ENCODE data around the gene ADAMTS2.
"Not testable (repeated sequence)": the region's sequence is repeated elsewhere in the genome, so short reads cannot be mapped to it uniquely, and the experiment has no call there.

ADAMTS2 gene

DNA sequence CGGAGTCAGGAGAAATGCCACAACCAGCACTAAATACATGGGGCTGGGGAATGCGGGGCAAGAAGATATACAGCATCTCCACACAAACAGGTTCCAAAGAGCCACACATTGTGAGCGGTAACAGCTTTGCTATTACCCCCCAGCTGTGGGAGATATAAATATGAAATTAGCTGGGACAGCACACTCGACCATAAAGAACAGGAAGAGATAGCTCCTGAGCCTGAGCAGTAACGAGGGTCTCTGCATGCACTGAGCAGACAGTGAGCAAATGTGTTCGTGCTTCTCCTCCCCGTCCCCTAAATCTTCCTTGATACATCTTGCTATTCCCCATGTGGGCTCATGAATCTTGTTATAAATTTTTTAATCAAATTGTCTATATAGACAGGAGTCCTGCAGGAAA, 53.1 kb downstream of the ADAMTS2 start:
- no peaks in the 10 kb centered on the region for H3K9me3 ChIP-seq (ENCODE audit: control insufficient read depth, insufficient read depth, low read length)
- no peaks in the 10 kb centered on the region for H3K27me3 ChIP-seq (ENCODE audit: control insufficient read depth, insufficient read depth, low read length)
- no peak overlapping the region for H3K4me3 ChIP-seq (ENCODE audit: low read depth, low read length)
- H3K9ac ChIP-seq (ENCODE audit: low read depth, low read length): no peak overlapping the region
- no peaks in the 10 kb centered on the region for H3K36me3 ChIP-seq (ENCODE audit: control insufficient read depth, insufficient read depth, low read length)
- H3K4me1 ChIP-seq (ENCODE audit: control insufficient read depth, insufficient read depth, low read length): no peaks in the 10 kb centered on the region

DNA sequence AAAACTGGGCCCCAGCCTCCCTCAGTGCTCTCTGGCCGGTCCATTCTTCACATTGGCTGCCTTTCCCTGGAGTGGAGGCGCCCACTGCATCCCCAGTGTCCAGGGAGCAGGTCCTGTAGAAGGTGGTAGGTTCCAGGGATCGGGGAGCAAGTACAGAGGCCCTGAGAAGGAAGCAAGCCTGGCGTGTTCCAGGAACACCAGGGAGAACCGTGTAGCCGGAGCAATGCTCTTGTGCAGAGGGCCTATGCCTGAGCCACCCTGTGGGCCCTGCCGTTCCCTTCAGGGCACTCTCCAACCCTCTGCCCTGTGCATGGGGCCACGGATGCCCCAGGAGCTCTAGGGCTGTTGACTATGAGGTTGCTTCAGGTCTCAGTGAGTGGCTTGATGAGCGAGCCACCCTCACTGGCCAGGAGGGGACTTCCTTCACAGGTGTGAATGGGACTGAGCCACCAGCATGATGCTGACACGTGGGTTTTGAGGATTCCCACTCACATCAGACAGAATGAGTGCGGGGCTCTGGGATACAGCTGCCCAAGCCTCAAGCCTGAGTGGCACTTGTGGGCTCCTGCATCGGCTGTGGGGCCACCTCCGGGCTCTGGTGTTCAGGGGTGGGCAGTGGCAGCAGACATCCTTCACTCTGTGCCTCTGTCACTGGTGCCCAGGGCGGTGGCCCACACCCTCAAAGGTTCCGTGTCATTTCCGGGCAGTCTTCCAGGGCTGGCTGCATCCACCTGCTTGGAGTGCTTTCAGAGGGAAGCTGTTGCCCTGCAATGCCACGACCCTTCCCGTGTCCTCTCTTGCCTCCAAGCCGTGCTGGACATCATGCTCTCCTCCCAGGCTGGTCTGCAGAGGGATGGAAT, 54.4 kb downstream of the ADAMTS2 start:
- H3K9ac ChIP-seq (ENCODE audit: low read depth, low read length): no peak overlapping the region
- H3K9me3 ChIP-seq (ENCODE audit: control insufficient read depth, insufficient read depth, low read length): no peaks in the 10 kb centered on the region
- H3K27me3 ChIP-seq (ENCODE audit: control insufficient read depth, insufficient read depth, low read length): no peaks in the 10 kb centered on the region
- H3K36me3 ChIP-seq (ENCODE audit: control insufficient read depth, insufficient read depth, low read length): no peaks in the 10 kb centered on the region
- no peaks in the 10 kb centered on the region for H3K4me1 ChIP-seq (ENCODE audit: control insufficient read depth, insufficient read depth, low read length)
- H3K4me3 ChIP-seq (ENCODE audit: low read depth, low read length): no peak overlapping the region

DNA sequence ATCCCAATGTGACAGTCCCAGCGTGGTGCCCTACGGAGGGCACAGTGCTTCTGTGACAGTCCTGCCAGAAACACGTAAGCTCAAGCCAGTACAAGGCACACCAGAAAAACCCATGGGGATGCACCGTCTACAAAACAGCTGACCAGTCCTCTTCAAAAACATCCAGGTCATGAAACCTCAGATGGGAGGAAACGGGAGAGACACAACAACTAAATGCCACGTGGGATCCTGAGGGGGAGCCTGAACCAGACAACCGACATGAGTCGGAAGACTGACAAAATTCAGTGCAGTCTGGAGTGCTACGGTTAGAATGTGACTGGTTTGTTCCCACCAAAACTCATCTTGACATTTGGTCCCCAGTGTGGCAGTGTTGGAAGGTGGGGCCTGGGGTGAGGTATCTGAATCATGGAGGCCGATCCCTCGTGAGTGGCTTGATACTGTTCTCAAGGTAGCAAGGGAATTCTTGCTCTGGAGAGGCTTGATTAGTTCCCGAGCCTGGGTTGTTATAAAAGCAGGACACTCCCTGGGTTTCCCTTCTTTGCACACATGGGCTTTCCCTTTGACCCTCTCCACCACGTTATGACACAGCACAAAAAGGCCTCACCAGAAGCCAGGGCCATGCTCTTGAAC, 55.4 kb downstream of the ADAMTS2 start:
- H3K9me3 ChIP-seq (ENCODE audit: control insufficient read depth, insufficient read depth, low read length): no peaks in the 10 kb centered on the region
- H3K27me3 ChIP-seq (ENCODE audit: control insufficient read depth, insufficient read depth, low read length): no peaks in the 10 kb centered on the region
- H3K9ac ChIP-seq (ENCODE audit: low read depth, low read length): no peak overlapping the region
- H3K4me1 ChIP-seq (ENCODE audit: control insufficient read depth, insufficient read depth, low read length): no peaks in the 10 kb centered on the region
- H3K36me3 ChIP-seq (ENCODE audit: control insufficient read depth, insufficient read depth, low read length): no peaks in the 10 kb centered on the region
- no peak overlapping the region for H3K4me3 ChIP-seq (ENCODE audit: low read depth, low read length)

DNA sequence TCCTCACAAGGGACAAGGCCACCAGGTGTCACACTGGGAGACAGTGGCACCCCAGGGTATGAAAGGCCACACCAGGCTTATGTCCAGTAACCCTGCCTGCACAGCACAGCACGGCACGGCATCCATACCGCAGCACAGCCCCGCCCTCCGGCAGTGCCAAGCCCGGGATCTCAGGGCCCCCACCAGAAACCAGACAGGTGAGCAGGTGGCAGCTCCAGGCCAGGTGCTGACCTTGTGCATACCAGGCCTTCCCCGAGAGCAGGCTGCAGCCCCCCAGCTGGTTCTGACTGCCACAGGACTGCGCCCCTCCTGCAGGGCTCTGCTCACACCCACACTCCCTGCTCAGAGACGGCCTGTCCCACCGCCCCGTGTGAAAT, 56.5 kb downstream of the ADAMTS2 start:
- Histone ChIP-seq H3K4me3 (ENCODE audit: low read depth, low read length) (no peak overlapping the region), H3K9ac (ENCODE audit: low read depth, low read length) (no peak overlapping the region), H3K9me3 (ENCODE audit: control insufficient read depth, insufficient read depth, low read length) (no peaks in the 10 kb centered on the region), H3K27me3 (ENCODE audit: control insufficient read depth, insufficient read depth, low read length) (no peaks in the 10 kb centered on the region), H3K4me1 (ENCODE audit: control insufficient read depth, insufficient read depth, low read length) (no peaks in the 10 kb centered on the region), H3K36me3 (ENCODE audit: control insufficient read depth, insufficient read depth, low read length) (no peaks in the 10 kb centered on the region)

DNA sequence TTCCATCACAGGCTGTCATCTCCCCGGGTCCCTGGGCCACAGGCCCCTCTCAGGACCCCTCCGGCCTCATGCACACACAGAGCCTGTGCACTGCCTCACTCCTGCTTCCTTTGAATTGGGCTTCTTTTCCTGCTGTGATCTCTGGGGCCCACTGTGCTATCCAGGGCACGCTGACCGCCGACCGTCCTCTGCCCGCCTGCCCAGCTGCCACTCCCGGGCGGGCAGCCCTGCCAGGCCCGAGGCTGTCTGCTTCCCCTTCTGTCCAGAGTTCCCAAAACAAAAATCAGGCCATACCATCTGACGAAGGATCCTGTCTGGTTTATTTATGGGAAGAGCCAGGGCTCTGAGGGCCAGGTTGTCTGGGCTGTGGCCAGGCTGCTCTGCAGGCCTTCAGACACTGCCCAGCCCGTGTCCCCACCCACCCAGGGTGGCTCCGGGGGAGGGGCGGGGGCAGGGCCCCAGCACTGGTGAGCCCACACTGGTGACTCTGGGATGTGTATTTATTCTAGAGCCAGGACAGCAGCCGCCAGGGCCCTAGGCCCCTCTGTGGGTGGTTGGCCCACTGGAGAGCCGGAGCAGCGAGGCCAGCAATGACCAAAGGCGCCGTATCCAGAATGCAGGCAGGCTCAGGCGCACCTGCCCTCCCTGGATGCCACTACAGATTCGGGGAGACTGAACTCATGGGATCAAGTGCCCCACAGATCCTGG, 57.0 kb downstream of the ADAMTS2 start:
- Histone ChIP-seq H3K36me3 (ENCODE audit: control insufficient read depth, insufficient read depth, low read length) (no peaks in the 10 kb centered on the region), H3K4me1 (ENCODE audit: control insufficient read depth, insufficient read depth, low read length) (no peaks in the 10 kb centered on the region), H3K9me3 (ENCODE audit: control insufficient read depth, insufficient read depth, low read length) (no peaks in the 10 kb centered on the region), H3K9ac (ENCODE audit: low read depth, low read length) (no peak overlapping the region), H3K27me3 (ENCODE audit: control insufficient read depth, insufficient read depth, low read length) (no peaks in the 10 kb centered on the region), H3K4me3 (ENCODE audit: low read depth, low read length) (no peak overlapping the region)

DNA sequence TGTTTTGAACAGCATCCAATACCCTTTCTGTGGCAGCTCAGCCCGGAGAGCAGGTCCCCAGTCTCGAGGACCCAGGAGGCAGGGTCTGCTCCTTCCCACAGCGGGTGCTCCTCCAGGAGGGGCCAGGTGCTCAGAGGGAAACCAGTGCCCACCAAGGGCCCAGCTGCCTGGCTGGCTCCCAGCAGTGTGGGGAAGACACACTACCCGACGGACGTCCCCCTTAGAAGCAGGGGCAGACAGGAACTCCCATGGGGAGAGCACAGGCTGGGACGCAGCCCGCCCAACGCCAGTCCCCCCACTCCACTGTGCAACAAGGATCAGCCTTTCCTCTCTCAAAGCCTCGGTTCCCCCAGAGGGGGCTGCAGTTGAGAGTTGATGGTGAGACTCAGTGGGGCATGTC, 57.6 kb downstream of the ADAMTS2 start:
- Histone ChIP-seq H3K9me3 (ENCODE audit: control insufficient read depth, insufficient read depth, low read length) (no peaks in the 10 kb centered on the region), H3K4me1 (ENCODE audit: control insufficient read depth, insufficient read depth, low read length) (no peaks in the 10 kb centered on the region), H3K36me3 (ENCODE audit: control insufficient read depth, insufficient read depth, low read length) (no peaks in the 10 kb centered on the region), H3K4me3 (ENCODE audit: low read depth, low read length) (no peak overlapping the region), H3K9ac (ENCODE audit: low read depth, low read length) (no peak overlapping the region), H3K27me3 (ENCODE audit: control insufficient read depth, insufficient read depth, low read length) (no peaks in the 10 kb centered on the region)

DNA sequence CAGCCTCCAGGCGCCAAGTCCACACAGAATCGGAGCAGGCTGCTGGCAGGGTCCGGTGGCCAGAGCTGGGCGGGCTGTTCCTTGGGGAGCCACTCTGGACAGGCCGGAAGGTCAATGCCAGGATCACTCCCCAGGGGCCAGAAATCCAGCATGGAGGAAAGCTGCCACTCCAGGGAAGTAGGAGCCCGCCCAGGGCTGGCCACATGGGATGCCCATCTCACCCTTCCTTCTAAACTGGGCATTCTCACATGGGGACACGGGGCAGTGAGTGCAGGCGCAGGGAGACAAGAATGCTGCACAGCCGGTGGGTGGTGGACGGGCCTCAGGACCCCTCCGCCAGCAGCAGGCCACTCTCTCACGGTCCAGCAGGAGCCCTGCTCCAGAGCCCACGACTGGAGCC, 58.2 kb downstream of the ADAMTS2 start:
- Histone ChIP-seq H3K9ac (ENCODE audit: low read depth, low read length) (no peak overlapping the region), H3K4me1 (ENCODE audit: control insufficient read depth, insufficient read depth, low read length) (no peaks in the 10 kb centered on the region), H3K36me3 (ENCODE audit: control insufficient read depth, insufficient read depth, low read length) (no peaks in the 10 kb centered on the region)

DNA sequence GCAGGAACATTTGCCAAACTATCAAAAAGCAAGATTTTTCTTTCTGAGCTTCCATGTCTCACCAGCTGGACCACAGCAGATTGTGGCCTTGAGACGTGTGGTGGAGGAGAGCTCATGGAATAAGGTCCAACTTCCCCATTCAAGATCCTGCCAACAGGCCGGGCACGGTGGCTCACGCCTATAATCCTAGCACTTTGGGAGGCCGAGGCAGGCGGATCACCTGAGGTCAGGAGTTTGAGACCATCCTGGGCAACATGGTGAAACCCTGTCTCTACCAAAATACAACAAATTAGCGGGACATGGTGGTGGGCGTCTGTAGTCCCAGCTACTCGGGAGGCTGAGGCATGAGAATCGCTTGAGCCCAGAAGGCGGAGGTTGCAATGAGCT, 59.5 kb downstream of the ADAMTS2 start:
- H3K9ac ChIP-seq (ENCODE audit: low read depth, low read length): not testable (repeated sequence)

More for the DNA sequence above, 58.2 kb downstream of the ADAMTS2 start:
- Histone ChIP-seq H3K4me3 (ENCODE audit: low read depth, low read length) (no peak overlapping the region), H3K27me3 (ENCODE audit: control insufficient read depth, insufficient read depth, low read length) (no peaks in the 10 kb centered on the region), H3K9me3 (ENCODE audit: control insufficient read depth, insufficient read depth, low read length) (no peaks in the 10 kb centered on the region)

DNA sequence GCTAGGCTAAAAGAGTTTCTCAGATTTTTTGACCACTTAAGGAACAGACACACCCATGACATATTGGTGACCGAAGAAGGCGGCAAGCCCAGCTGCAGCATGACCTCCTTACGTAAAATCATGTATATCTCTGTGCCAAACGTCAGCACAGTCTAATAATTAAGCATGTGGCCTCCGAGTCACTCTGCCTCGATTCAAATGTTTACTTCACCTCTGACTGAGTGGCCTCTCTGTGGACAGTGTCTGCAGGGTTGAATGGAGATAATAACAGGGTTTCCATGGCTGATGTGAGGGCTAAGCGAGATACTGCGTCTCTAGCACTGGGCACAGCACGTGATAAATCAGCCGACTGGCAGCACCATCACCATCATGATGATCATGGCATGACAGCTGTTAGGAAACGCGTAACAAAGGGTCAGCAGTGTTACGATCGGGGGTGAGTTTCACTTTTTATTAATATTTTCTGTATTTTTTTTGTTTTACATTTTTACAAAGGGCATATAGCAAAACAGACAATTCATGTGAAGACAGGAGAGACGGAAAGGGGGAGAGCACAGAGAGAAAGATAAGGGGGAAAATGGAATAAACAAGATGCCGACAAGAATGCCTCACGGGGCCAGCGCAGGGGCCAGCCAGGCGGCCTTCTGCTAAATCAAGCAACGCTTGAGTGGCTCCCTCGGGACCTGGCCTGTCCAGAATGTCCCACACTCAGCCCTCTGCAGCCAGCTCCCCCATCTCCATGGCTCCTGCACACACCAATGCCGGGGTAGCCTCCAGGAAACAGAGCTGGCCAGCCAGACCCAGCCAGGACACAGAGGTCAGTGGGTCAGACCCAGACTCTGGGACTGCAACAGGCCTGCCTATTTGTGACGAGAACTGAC, 60.3 kb downstream of the ADAMTS2 start:
- no peaks in the 10 kb centered on the region for H3K27me3 ChIP-seq (ENCODE audit: control insufficient read depth, insufficient read depth, low read length)

More for the DNA sequence above, 59.5 kb downstream of the ADAMTS2 start:
- not testable (repeated sequence) for H3K4me3 ChIP-seq (ENCODE audit: low read depth, low read length); H3K27me3 ChIP-seq (ENCODE audit: control insufficient read depth, insufficient read depth, low read length); H3K4me1 ChIP-seq (ENCODE audit: control insufficient read depth, insufficient read depth, low read length); H3K36me3 ChIP-seq (ENCODE audit: control insufficient read depth, insufficient read depth, low read length); H3K9me3 ChIP-seq (ENCODE audit: control insufficient read depth, insufficient read depth, low read length)

DNA sequence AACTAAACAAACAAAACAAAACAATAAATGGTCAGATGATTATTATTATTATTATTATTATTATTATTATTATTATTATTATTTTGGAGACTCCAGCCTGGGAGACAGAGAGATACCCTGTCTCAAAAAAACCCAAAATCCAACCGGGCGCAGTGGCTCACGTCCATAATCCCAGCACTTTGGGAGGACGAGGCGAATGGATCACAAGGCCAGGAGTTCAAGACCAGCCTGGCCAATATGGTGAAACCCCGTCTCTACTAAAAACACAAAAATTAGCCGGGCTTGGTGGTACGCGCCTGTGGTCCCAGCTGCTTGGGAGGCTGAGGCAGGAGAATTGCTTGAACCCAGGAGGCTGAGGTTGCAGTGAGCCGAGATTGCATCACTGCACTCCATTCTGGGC, 61.4 kb downstream of the ADAMTS2 start:
- not testable (repeated sequence) for H3K4me1 ChIP-seq (ENCODE audit: control insufficient read depth, insufficient read depth, low read length); H3K9ac ChIP-seq (ENCODE audit: low read depth, low read length); H3K4me3 ChIP-seq (ENCODE audit: low read depth, low read length); H3K9me3 ChIP-seq (ENCODE audit: control insufficient read depth, insufficient read depth, low read length); H3K36me3 ChIP-seq (ENCODE audit: control insufficient read depth, insufficient read depth, low read length); H3K27me3 ChIP-seq (ENCODE audit: control insufficient read depth, insufficient read depth, low read length)

More for the DNA sequence above, 60.3 kb downstream of the ADAMTS2 start:
- H3K9me3 ChIP-seq (ENCODE audit: control insufficient read depth, insufficient read depth, low read length): no peaks in the 10 kb centered on the region
- no peaks in the 10 kb centered on the region for H3K36me3 ChIP-seq (ENCODE audit: control insufficient read depth, insufficient read depth, low read length)
- H3K9ac ChIP-seq (ENCODE audit: low read depth, low read length): no peak overlapping the region
- no peaks in the 10 kb centered on the region for H3K4me1 ChIP-seq (ENCODE audit: control insufficient read depth, insufficient read depth, low read length)
- no peak overlapping the region for H3K4me3 ChIP-seq (ENCODE audit: low read depth, low read length)

DNA sequence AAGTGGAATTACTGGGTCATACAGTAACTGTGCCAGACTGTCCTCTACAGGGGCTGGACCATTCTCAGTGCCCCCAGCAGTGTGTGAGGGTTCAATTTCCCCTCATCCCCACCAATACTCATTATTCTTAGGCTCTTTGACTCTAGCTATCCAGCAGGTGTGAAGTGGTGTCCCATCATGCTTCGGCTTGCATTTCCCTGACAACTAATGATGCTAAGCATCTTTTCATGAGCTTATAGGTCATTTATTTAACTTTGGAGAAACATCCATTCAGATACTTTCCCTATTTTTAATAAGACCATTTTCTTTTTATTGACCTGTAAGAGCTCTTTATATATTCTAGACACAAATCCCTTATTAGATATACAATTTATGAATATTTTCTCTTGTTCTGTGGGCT, 63.6 kb downstream of the ADAMTS2 start:
- Histone ChIP-seq H3K4me1 (ENCODE audit: control insufficient read depth, insufficient read depth, low read length) (no peaks in the 10 kb centered on the region), H3K9me3 (ENCODE audit: control insufficient read depth, insufficient read depth, low read length) (no peaks in the 10 kb centered on the region), H3K4me3 (ENCODE audit: low read depth, low read length) (no peak overlapping the region), H3K36me3 (ENCODE audit: control insufficient read depth, insufficient read depth, low read length) (no peaks in the 10 kb centered on the region), H3K27me3 (ENCODE audit: control insufficient read depth, insufficient read depth, low read length) (no peaks in the 10 kb centered on the region), H3K9ac (ENCODE audit: low read depth, low read length) (no peak overlapping the region)
